B cell (primary cell): ENCODE data around the gene CMTM7. TPM values are rescaled to one million over a fixed set of nuclear protein-coding genes. Genes with fewer than 3 reads are reported as not detected.

ENCODE experiments used
- ATAC-seq: fragments of 200-7000 bp; cut with Tn5 transposase; one replicate; pipeline ENCODE4 v1.10.0; 2021; ENCODE audit warnings: low read depth, mild to moderate bottlenecking, moderate number of reproducible peaks, moderate library complexity
- CTCF ChIA-PET: fragments of 350-600 bp; sonication (Branson Sonifier 250); formaldehyde crosslinking; loops from one replicate; lab custom pipeline; 2021; ENCODE audit warnings: antibody characterized with exemption, inconsistent platforms; lab: Charles Lee
- POLR2A ChIA-PET: fragments of 350-600 bp; sonication (Branson Sonifier 250); formaldehyde crosslinking; loops from one replicate; lab custom pipeline; 2021; ENCODE audit warnings: antibody characterized with exemption; lab: Charles Lee
- DNase-seq: peaks from one replicate; pipeline ENCODE4 v3.0.0; 2013
- H2AFZ ChIP-seq: 2 replicates; pipeline ENCODE4 v1.6.1; 2012; ENCODE audit warnings: mild to moderate bottlenecking, low read depth, low read length; ENCODE audit not compliant: insufficient read depth, poor library complexity, severe bottlenecking
- H3K27ac ChIP-seq, 2 donors: 1 replicate in 1 of 2; 2 replicates in 1 of 2; pipeline ENCODE4 v1.5.1; 2012 to 2013; ENCODE audit warnings: low read length in 2 of 2, mild to moderate bottlenecking in 2 of 2, moderate library complexity in 1 of 2
- H3K27me3 ChIP-seq, 4 experiments: fragments of 200-600 bp in 1 of 4; sonication (generic) in 1 of 4; replicated peaks in 1 of 4; 1 replicate in 2 of 4; 2 replicates in 2 of 4; pipeline versions ENCODE4 v1.6.1 to v1.7.0; 2013 to 2016; ENCODE audit warnings: low read length in 3 of 4, mild to moderate bottlenecking in 2 of 4, mixed read lengths in 1 of 4, moderate library complexity in 1 of 4; ENCODE audit not compliant: insufficient read depth in 4 of 4, control insufficient read depth in 3 of 4; ENCODE audit errors: control extremely low read depth in 1 of 4
- H3K36me3 ChIP-seq, 2 experiments: replicated peaks in 1 of 2; 1 replicate in 1 of 2; 2 replicates in 1 of 2; pipeline versions ENCODE4 v1.6.1 to v1.7.1; 2013; ENCODE audit warnings: low read length in 1 of 2; ENCODE audit not compliant: insufficient read depth in 2 of 2, control insufficient read depth in 1 of 2; ENCODE audit errors: control extremely low read depth in 1 of 2, extremely low read depth in 1 of 2
- H3K4me1 ChIP-seq, 2 donors: fragments of 200-600 bp in 1 of 2; sonication (generic) in 1 of 2; 1 replicate in 1 of 2; 2 replicates in 1 of 2; pipeline versions ENCODE4 v1.5.1 to v1.6.1; 2013 to 2017; ENCODE audit warnings: low read length in 2 of 2; ENCODE audit not compliant: control insufficient read depth in 2 of 2, insufficient read depth in 2 of 2
- H3K4me2 ChIP-seq: replicated peaks from 2 replicates; pipeline ENCODE3; 2012; ENCODE audit warnings: mild to moderate bottlenecking, low read depth, low read length; ENCODE audit not compliant: poor library complexity, severe bottlenecking
- H3K4me3 ChIP-seq, 5 experiments: fragments of 200-600 bp in 1 of 5; sonication (generic) in 1 of 5; 1 replicate in 3 of 5; 2 replicates in 2 of 5; pipeline versions ENCODE4 v1.5.1 to v1.7.0; 2011 to 2016; ENCODE audit warnings: low read length in 4 of 5, mild to moderate bottlenecking in 4 of 5, low read depth in 2 of 5, control low read depth in 1 of 5, moderate library complexity in 1 of 5; ENCODE audit not compliant: insufficient read depth in 1 of 5; ENCODE audit errors: control extremely low read depth in 1 of 5, extremely low read depth in 1 of 5
- H3K79me2 ChIP-seq: fragments of 200-600 bp; sonication (generic); one replicate; pipeline ENCODE4 v1.6.0; 2016; ENCODE audit warnings: low read length; ENCODE audit not compliant: control insufficient read depth, insufficient read depth
- H3K9ac ChIP-seq: fragments of 200-600 bp; sonication (generic); 2 replicates; pipeline ENCODE4 v1.6.1; 2017; ENCODE audit warnings: mild to moderate bottlenecking, low read length, moderate library complexity
- H3K9me3 ChIP-seq, 3 donors: one replicate each; pipeline versions ENCODE4 v1.6.1 to v1.7.1; 2013; ENCODE audit warnings: low read length in 2 of 3; ENCODE audit not compliant: control insufficient read depth in 2 of 3, insufficient read depth in 1 of 3; ENCODE audit errors: control extremely low read depth in 1 of 3
- H4K20me1 ChIP-seq: 2 replicates; pipeline ENCODE4 v1.6.0; 2012; ENCODE audit warnings: mild to moderate bottlenecking, low read length; ENCODE audit not compliant: insufficient read depth, control insufficient read depth, poor library complexity, severe bottlenecking
- H3K27ac Mint-ChIP-seq: one replicate; pipeline ENCODE4 v1.8.0; 2021; ENCODE audit warnings: mixed read lengths
- H3K27me3 Mint-ChIP-seq: one replicate; pipeline ENCODE4 v1.8.0; 2021; ENCODE audit warnings: mixed read lengths
- H3K4me1 Mint-ChIP-seq: one replicate; pipeline ENCODE4 v1.8.0; 2021; ENCODE audit warnings: mixed read lengths
- H3K4me3 Mint-ChIP-seq: one replicate; pipeline ENCODE4 v1.8.0; 2021; ENCODE audit warnings: mixed read lengths
- H3K9me3 Mint-ChIP-seq: one replicate; pipeline ENCODE4 v1.8.0; 2022; ENCODE audit warnings: mixed read lengths; ENCODE audit not compliant: insufficient read depth
- EZH2 ChIP-seq: IDR thresholded peaks from 2 replicates; pipeline ENCODE4 v1.6.1; 2012; ENCODE audit warnings: borderline replicate concordance, low read depth, mild to moderate bottlenecking, moderate library complexity, low read length; ENCODE audit not compliant: insufficient read depth, poor library complexity, severe bottlenecking
- WGBS: methylation state at CpG from one replicate; pipeline ENCODE4 v1.1.5; 2013; ENCODE audit warnings: missing lambda C conversion rate; ENCODE audit not compliant: insufficient coverage; 5-methylcytosine and 5-hydroxymethylcytosine counted together
- intact Hi-C: fragments of 100-400 bp; cut with micrococcal nuclease; formaldehyde crosslinking; loops from one replicate; pipeline ENCODE4 v1.10.0; 2022
- polyA plus RNA-seq: library from polyadenylated mRNA; depleted of rRNA; stranded (reverse); fragments of >200 nt; gene quantifications from 2 replicates; pipeline ENCODE4 v1.2.3, GENCODE V29; 2012
- total RNA-seq, 2 donors: library from RNA; stranded (reverse); fragments of 120-200 nt in 1 of 2; gene quantifications; 1 replicate in 1 of 2; 2 replicates in 1 of 2; pipeline versions ENCODE4 v1.2.3 to v1.2.4, GENCODE V29; 2013 to 2022
- TF ChIP-seq, protein P1 (sequence below): fragments of 200-600 bp; IDR thresholded peaks from one replicate; pipeline ENCODE4 v1.8.0; 2022; ENCODE audit warnings: antibody characterized with exemption, mild to moderate bottlenecking

CMTM7 gene
- total and polyA plus RNA-seq, 2 donors (not counting 1 experiment from before 2014, with no cell fraction given): 71.5 to 76.1 TPM

DNA sequence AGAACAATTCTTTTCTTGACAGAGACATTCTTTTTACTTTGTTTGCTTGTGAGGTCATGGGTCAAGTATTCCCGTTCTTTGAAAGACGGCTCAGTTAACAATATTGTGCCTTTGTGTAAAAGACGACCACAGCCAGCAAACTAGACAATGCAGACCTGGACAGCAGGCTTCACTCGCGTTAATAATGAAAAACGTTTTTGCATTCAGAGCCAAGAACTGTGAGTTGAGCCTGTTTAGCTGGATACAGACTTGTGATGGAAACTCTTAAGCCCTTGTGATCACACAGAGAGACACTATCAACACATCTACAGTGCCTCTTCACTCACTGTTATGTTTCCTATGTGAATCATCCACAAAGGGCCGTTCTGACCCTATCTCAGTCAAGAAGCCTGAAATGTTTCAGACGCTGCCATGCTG is 37.3 kb upstream of the CMTM7 start:
- Histone ChIP-seq H3K4me3 (no peak overlapping the region), H3K9me3 (no peaks in the 10 kb centered on the region), H4K20me1 (no peaks in the 10 kb centered on the region), H3K27ac (no peak overlapping the region), H2AFZ (no peak overlapping the region), H3K9ac (no peak overlapping the region), H3K79me2 (no peaks in the 10 kb centered on the region), H3K27me3 (no peaks in the 10 kb centered on the region), H3K36me3 (no peaks in the 10 kb centered on the region), H3K4me1 (no peaks in the 10 kb centered on the region), H3K4me2 (no peak overlapping the region)
- WGBS: 97% methylated on average over 7 of the region's 8 CpGs
- TF ChIP-seq, protein P1, sequence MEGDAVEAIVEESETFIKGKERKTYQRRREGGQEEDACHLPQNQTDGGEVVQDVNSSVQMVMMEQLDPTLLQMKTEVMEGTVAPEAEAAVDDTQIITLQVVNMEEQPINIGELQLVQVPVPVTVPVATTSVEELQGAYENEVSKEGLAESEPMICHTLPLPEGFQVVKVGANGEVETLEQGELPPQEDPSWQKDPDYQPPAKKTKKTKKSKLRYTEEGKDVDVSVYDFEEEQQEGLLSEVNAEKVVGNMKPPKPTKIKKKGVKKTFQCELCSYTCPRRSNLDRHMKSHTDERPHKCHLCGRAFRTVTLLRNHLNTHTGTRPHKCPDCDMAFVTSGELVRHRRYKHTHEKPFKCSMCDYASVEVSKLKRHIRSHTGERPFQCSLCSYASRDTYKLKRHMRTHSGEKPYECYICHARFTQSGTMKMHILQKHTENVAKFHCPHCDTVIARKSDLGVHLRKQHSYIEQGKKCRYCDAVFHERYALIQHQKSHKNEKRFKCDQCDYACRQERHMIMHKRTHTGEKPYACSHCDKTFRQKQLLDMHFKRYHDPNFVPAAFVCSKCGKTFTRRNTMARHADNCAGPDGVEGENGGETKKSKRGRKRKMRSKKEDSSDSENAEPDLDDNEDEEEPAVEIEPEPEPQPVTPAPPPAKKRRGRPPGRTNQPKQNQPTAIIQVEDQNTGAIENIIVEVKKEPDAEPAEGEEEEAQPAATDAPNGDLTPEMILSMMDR: no peak
- TF ChIP-seq EZH2: no peak
- Mint-ChIP-seq H3K4me3 (no peak overlapping the region), H3K27ac (no peak overlapping the region), H3K27me3 (peaks cover 12% of the 10 kb centered on the region), H3K4me1 (no peaks in the 10 kb centered on the region), H3K9me3 (no peaks in the 10 kb centered on the region)
- ATAC-seq: no peak
- intact Hi-C loops: no loop called here
- CTCF ChIA-PET: interaction anchor here (1.4 kb wide), 1 partner anchor 113 kb away, joined by 3 read pairs; no protein-coding TSS in a partner anchor
- POLR2A ChIA-PET: no interaction called here
- no peak for DNase-seq

DNA sequence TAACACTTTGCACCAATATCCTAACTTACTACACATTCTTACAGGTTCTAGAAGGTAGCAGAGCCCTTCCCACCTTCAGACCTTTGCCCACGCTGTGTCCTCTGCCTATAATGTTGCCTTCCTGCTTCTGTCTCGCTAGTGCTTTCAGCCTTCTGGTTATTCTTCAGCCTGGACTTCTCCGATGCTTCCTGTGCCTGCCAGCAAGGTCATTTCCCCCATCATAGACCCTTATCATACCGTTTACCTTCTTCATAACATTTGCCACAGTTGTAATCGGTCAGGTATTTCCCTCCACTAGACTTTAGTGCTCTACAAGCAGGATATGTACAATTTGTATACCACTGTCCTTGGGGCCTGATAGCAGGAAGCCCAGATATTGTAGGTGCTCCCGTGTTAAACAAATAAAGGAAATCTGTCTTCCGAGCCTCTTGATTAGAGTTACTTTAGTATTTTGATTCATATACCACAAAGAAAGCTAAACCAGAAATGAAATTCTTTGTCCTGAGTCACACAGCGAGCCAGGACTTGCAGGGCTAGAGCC is 35.8 kb upstream of the CMTM7 start:
- Histone ChIP-seq H3K27ac (no peak overlapping the region), H3K36me3 (no peaks in the 10 kb centered on the region), H2AFZ (no peak overlapping the region), H3K27me3 (no peaks in the 10 kb centered on the region), H3K9ac (no peak overlapping the region), H3K4me2 (no peak overlapping the region), H3K4me1 (no peaks in the 10 kb centered on the region), H4K20me1 (no peaks in the 10 kb centered on the region), H3K79me2 (no peaks in the 10 kb centered on the region), H3K9me3 (no peaks in the 10 kb centered on the region), H3K4me3 (no peak overlapping the region)
- WGBS: 97% methylated on average over 5 of the region's 8 CpGs
- Mint-ChIP-seq H3K27ac (no peak overlapping the region), H3K4me1 (no peaks in the 10 kb centered on the region), H3K4me3 (no peak overlapping the region), H3K27me3 (peaks cover 12% of the 10 kb centered on the region), H3K9me3 (no peaks in the 10 kb centered on the region)
- intact Hi-C loops: no loop called here
- TF ChIP-seq, protein P1: no peak
- no peak for TF ChIP-seq EZH2
- ChIA-PET POLR2A (no interaction called here), CTCF (no interaction called here)
- ATAC-seq: no peak
- DNase-seq: no peak
